ENCODE measurements around the gene LHX5.

The LHX5 gene

DNA sequence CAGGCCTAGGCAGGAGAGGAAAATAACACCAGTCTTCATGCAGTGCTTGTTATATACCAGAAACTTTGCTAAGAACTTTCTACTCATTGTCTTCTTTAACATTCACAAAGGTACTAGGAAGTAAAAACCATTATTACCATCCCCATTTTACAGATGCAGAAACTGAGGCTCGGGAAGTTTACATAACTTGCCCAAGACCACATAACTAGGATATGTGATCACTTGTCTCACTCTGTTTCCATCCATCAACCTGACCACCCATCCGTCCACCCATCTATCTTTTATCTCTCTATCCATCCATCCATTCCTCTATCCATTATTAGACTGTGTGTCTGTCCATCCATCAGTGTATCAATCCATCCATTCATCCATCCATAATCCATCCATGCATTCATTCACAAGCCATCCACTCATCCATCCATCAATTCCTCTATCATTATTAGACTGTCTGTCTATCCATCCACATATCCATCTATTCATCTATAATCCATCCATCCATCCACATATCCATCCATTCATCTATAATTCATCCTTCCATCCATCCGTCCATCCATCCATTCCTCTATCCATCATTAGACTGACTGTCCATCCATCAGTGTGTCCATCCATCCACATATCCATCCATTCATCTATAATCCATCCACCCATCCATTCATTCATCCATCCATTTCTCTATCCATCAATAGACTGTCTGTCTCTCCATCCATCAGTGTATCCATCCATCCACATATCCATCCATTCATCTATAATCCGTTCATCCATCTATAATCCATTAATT, 33.0 kb downstream of the LHX5 start:
- FAIRE-seq, result no peak

DNA sequence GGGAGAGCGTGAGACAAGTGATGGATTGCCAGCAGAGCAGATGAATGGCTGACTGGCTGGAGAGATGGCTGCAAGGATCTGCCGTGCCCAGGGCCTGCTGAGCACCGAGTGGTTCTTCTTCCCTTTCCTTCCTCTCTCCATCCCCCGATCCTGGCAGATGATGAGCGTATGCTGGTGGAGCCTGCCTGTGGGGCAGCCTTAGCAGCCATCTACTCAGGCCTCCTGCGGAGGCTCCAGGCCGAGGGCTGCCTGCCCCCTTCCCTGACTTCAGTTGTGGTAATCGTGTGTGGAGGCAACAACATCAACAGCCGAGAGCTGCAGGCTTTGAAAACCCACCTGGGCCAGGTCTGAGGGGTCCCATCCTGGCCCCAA, 34.0 kb downstream of the LHX5 start:
- FAIRE-seq, result no peak

DNA sequence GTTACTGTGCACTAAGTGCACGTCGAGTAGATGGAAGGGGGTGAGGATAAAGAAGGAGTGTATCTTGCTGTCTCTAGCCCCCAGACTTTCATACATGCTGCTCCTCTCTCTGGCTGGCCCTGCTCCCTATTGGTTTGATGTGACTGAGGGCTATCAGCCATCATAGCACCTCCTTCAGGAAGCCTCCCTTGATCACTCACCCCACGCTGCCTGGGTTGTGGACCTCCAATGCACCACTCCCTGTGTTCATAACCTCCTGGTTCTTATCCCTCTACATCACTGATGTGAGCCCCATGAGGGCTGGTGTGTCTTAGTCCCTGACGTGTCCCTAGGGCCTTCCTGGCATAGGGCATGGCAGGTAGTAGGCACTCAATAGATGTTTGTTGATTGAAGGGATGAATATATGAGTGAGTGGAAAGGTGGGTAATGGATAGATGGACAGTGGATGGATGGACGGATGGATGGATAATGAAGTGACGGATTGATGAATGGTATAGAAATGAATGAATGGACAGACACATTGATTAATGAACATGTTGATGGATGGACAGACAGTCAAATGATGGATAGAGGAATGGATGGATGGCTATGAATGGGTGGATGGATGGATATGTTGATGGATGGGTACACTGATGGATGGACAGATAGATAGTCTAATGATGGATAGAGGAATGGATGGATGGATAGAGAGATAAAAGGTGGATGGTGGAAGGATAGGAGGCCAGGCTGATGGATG, 34.5 kb downstream of the LHX5 start:
- FAIRE-seq, result no peak

DNA sequence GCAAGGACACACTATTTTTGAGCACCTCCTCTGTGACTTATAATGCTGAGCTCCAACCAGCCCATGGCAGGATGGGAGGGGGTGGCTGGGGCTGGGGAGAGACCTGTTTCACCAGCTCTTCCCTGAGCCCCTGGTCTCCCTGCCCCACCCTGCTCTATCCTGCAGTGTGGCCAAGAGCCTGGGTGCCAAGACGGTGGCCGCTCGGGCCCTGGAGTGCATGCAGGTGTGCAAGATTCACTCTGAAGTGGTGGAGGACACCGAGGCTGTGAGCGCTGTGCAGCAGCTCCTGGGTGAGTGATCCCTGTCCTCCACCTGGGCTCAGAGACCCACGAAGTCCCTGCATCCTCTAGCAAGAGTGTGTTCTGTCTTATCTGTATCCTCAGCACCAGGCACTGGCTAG, 35.1 kb downstream of the LHX5 start:
- FAIRE-seq, result no peak

DNA sequence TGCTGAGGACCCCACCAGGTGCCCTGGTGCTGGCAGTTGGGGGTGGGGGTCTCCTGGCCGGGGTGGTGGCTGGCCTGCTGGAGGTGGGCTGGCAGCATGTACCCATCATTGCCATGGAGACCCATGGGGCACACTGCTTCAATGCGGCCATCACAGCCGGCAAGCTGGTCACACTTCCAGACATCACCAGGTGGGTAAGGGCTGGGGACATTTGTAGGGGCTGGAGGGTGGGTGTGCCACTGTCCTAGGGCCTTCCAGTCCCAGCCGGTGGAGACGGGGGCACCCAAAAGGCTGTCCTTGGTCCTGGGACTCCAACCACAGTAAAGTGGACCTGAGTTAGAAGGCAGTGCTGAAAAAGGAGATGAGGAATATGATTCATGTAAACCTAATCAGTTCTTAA, 36.3 kb downstream of the LHX5 start:
- FAIRE-seq, result no peak

DNA sequence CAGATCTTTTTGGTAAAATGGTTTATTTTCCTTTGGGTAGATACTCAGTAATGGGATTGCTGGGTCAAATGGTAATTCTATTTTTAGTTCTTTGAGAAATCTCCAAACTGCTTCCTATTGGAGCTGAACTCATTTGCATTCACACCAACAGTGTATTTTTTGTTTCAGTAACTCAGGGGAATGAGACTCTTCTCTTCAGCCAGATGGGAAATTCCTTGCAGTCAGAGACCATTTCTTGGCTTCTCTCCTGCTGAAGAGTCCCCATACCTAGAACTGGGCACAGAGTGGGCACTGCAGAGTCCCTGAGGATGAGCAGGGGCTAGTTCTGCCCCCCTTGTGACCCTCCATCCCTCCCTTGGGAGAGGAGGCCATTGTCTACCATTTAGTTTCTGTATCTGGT, 38.7 kb downstream of the LHX5 start:
- FAIRE-seq, result no peak

DNA sequence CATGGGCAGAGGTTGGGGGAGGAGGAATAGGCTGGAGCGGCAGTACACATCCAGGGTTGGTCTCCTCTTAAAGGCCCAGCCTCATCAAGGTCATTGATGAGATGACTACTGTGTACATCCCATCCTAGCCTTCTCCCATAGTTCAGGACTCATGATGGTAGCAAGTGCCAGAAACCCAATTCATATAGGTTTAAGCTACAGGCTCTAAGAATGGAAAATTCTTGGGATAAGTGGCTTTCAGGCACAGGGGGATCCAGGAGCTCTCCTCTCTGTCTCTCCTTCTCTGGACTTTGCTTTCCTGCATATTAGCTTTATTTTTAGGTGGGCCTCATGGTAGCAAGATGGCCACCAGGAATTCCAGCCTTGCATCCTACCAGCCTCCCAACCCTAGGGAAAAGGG, 43.2 kb downstream of the LHX5 start:
- no peak for FAIRE-seq

DNA sequence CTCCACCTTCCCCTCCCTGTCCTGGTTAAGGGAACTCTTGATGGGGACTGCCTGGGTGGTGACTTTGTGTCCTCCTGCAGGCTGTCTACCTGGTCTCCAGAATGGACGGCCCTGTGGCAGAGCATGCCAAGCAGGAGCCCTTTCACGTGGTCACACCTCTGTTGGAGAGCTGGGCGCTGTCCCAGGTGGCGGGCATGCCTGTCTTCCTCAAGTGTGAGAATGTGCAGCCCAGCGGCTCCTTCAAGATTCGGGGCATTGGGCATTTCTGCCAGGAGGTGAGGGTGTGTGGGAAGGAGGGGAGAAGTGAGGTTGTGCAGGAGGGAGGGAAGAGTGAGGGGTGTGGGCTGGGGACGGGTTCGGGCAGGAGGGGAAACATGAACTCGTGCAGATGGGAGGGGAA, 43.8 kb downstream of the LHX5 start:
- FAIRE-seq, result no peak

DNA sequence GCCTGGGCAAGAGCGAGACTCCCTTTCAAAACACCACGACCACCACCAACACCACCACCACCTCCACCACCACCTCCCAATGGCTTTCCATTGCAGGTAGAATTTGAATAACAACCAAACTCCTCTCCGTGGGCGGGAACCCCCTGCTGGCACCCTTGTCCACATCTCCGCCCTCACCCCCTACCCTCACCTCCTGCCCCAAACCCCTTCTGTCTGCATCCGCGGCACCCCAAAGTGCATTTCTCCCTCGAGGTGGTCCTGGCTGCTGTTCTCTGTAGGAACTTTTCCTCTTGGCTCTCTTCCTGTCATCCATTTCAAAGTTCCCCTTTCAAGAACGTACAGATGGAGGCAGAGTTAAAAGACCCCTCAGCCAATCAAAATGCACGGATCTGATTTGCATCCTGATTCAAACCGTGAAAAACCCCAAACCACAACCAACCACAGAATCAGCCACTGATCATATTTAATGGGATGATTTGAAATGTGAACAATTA, 45.7 kb downstream of the LHX5 start:
- FAIRE-seq, result no peak

DNA sequence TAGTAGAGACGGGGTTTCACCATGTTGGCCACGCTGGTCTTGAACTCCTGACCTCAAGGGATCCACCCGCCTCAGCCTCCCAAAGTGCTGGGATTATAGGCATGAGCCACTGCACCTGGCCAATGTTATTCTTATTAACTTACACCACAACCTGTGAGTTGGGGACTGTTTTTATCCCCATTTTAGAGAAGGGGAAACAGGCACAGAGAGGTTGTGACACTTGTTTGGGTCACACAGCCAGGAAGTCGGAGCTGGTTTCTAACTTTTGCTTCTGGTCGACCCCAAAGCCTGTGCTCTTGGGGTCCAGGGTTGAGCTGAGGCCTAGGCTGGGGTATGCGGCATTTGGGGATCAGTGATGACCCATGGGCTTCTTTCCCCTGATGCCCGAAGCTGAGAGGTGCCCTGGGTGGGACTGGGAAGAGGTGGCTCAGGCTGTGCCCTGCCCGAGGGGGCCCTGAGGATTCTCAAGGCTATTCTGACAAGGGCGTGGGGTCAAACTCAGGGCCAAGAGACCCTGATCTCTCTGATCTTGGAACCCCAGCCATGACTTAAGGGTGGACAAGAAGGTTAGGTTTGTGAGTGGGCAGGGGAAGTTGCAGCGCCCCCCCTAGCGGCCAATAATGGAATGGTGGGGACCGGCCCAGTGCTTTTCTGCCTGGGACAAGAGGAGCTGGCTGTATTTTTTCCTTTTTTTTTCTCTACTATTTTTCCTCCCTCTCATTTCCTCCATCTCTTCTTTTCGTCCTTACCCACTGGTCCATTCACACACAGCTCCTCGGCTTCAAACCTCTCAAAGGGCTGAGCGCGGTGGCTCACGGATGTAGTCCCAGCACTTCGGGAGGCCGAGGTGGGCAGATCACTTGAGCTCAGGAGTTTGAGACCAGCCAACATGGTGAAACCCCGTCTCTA, 46.5 kb downstream of the LHX5 start:
- FAIRE-seq, result no peak

DNA sequence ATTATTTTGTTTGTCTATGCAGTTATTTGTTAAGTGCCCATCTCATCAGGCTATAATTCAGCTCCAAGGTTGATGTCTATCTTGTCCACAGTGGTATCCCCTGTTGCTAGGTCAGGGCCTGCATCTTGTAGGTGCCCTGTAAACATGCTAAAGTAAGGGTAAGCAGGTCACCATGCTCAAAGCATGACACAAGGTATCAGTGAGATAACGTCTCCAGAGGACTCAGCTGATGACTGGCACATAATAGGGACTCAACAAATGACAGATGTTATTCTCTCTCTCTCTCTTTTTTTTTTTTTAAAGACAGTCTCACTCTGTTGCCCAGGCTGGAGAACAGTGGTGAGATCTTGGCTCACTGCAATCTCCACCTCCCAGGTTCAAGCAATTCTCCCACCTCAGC, 47.2 kb downstream of the LHX5 start:
- no peak for FAIRE-seq

DNA sequence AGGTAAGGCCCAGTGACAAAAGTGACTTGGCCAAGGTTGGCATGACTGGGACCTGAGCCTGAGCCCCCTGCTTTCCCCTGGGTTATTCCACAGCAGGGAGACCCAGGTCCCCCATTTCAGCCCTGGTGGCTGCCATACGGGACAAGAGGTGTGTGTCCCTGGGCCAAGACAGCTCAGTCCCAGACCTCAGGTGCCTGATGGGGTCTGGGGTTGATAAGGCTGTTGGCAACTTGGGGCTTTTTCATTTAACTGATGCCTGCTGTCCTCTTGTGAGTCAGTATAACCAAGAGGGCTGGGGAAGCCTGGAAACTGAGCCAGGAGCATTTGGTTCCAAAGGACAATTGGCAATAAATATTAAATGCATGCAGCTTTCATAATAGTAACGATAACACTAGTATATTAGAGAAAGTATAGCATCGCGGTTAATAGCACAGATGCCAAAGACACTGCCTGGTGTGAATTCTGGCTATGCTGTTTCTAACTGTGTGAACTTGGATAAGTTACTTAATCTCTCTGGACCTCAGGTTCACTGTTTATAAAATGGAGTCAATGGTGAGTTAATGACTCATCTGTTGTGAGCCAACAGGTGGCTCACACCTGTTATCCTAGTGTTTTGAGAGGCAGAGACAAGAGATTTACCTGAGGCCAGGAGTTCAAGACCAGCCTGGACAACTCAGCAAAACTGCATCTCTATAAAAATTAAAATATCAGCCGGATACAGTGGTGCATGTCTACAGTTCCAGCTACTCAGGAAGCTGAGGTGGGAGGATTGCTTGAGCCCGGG, 48.6 kb downstream of the LHX5 start:
- no peak for FAIRE-seq

DNA sequence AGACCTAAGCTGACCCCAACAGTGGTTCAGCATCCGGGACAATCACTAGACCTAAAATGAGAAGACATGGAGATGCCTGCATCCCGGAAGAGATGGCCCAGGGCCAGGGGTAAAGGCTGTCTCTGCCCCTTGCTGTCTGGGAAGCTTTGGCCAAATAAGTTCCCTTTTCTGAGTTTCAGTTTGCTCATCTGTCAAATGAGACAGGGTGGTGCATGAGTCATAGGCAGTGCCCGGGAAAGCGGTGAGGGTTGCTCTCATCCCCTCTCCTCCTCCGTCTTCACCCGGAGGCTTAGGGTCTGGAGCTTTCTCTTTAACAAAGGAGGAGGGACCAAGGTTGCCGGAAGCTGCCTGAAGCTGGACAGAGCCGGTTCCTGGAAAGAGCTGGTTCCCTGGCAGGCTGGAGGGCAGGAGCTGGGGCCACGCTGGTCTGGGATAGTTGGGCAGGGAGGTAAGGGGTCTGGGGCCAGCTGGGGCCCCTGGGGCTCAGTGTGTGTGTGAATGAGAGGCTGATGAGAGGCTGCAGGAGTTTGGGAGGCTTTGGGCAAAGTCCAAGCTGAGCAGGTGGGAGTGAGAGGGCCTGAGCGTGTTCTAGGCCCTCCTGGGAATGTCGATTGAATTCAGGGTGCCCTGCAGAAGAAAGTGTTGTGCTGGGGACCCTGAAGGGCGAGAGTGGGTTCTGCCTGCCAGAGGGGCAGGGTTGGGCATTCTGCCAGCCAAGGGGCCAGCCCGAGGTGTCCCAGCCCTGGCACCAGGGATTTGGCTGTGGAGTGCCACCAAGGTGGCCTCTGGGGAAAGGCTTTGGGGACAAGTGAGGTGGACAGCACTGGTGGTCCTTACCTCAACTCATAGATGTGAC, 49.4 kb downstream of the LHX5 start, which contains the start of gene SDSL:
TSS of gene SDSL (plus strand) at position 351 of the 856 bp plus-strand sequence. CDS start 5,603 bp downstream, outside the sequence.
- peak; percentile 24 for FAIRE-seq

DNA sequence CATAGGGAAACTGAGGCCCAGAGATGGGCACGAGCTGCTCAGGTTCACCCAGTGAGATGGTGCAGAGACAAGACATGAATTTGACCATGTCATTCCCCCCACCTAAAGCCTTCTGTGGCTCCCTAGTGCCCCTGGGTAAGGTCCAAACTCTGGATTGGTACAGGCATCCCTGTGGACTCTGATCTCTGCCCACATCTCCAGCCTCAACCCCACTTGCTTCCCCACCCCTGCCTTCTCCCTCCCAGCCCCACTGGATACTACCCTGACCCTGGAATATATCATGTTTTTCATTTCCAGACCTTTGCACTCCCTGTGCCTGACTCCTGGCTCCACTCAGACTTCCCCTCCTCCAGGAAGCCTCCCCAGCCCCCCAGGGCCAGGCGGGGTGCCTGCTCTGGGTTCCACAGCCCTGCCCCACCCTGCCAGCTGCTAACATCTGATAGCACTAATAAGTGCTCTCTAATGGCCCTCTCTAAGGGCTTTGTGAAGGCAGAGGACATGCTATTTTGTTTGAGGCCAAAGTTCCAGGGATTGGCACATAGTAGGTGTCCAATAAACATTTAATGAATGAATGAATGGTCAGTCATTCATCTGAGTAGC, 50.6 kb downstream of the LHX5 start:
- FAIRE-seq, result no peak

DNA sequence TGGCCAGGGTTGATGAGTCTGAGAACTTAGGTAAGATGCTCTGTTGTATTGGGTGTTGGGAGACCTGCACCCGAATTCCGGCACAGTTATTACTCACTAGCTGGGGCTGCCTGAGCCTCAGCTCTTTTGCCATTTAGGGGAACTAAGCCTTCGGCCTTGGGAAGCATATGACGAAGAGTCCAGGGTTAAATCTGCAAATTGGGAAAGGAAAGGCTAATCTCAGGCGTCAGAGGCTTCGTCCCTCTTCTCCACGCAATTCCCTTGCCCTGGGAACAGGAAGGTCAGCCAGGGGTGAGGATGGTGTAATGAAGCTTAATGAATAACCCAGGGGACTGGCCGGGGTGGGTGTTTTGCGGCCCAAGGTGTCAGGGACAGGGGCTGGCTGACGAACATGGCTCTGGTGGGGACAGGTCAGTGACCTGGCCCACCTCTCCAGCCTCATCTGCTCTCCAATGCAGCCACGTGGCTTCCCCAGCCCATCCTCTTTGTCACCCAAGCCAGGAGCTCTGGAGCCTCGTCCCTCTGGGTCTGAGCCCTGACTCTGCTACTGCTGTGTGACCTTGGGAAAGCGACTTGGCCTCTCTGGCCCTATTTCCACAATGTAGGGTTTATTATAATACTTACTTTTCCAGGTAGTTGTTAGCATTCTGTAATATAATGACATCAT, 53.3 kb downstream of the LHX5 start:
- FAIRE-seq, result no peak

DNA sequence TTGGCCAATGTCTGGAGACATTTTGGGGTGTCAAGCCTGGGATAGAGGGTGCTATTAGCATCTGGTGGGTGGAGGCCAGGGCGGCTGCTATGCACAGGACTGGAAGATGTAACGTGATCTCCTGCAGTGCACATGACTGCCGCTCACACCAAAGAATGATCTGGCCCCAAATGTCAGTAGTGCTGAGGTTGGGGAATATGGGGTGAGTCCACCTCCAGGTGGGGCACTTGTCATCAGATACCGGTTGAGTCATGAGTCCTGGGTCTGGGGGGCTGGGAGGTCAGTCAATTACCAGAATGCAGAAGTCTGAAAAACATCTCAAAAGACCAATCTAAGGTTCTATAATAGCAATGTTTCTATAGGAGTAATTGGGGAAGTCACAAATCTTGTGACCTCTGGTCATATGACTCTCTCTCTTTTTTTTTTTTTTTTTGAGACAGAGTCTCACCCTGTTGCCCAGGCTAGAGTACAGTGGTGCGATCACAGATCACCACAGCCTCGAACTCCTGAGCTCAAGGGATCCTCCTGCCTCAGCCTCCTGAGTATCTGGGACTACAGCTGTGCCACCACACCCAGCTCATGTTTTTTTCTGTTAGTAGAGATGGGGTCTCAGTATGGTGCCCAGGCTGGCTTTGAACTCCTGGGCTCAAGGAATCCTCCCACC, 55.4 kb downstream of the LHX5 start:
- no peak for FAIRE-seq

DNA sequence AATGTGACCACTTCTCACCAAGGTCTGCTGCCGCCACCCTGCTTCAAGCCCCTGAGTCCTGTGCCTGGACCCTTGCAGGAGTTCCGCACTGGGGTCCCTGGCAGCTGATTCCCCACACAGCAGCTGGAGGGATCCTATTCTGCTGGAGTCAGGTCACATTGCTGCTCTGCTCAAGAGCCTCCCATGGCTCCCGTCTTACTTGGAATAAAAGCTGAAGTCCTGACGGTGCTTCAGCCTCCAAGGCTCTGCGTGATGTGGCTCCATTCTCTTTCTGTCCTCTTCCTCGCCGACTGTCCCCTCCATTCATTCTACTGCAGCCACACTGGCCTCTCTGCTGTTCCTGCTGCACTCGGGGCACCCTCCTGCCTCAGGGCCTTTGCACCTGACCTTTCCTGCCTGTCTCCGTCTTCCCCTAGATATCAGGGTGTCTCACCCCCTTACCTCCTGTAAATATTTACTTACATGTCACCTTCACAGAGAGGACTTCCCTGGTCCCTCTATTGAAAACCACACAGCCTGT, 57.1 kb downstream of the LHX5 start:
- no peak for FAIRE-seq

DNA sequence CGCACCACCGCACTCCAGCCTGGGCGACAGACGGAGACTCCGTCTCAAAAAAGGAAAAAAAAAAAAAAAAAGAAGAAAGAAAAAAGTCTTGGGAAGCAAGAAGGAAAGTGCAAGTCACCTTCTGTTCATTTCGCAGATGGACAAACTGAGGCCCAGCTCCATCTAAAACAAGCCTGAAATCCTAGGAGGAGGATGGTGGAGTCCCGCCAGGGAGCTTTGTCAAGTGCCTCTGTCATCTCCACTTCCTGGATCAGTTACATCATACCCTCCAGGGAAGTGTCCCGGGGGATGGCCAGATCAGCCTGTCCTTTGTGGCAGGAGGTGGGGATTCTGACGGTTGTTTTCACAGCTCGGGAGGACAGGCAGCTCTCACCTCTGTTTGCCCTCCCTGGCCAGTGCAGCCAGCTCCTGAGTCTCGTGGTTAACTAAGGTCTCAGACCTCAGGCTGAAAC, 58.2 kb downstream of the LHX5 start:
- no peak for FAIRE-seq

Data from islet of Langerhans (tissue), 1 donor.